Measurements from ENCODE around the gene CHERP.

DNA sequence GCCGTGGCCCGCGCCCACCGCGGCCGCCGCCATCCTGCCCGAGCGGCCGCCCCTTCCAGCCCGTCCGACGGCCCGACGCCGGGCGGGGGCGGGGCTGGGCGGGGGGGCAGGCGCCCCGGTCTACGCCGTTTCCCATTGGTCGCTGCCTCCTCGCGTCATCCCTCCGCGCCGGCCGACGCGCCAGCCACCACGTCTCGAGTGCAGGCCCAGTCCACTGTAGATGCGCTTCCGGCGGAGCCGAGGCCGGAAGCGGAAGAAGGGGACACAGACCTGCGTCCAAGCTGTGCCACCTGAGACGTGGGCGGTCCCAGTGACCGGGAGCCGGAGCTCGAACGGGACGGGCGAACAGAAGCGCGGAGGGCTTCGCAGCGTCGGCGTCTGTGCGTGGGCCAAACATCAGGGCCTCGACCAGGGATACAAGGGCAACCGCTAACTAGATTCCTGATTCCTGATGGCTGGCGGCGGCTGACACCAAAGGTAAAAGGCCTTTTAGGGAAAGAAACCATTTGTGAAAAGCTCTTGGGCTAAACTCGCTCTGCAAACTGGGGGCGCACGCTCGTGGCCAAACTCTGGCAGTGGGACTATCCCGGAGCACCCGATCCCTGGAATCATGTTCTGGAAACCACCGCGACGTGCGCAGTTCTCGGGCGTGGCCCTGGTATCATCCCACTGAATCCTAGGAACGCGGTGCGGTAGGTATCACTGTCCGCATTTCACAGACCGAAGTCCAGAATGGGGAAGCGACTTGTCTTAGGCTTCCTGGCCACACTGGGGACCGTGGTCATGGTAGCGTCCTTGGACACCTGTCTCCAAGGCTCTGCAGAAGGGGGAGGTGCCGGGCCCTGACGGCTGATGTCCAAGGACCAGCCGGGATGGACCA, 30.3 kb upstream of the CHERP start, which contains the start of gene SLC35E1:
- TF ChIP-seq POLR2A (IDR thresholded peaks at IDR 0.05): peak in 1 of 2 donors; percentile 87
- TF ChIP-seq, protein P1, sequence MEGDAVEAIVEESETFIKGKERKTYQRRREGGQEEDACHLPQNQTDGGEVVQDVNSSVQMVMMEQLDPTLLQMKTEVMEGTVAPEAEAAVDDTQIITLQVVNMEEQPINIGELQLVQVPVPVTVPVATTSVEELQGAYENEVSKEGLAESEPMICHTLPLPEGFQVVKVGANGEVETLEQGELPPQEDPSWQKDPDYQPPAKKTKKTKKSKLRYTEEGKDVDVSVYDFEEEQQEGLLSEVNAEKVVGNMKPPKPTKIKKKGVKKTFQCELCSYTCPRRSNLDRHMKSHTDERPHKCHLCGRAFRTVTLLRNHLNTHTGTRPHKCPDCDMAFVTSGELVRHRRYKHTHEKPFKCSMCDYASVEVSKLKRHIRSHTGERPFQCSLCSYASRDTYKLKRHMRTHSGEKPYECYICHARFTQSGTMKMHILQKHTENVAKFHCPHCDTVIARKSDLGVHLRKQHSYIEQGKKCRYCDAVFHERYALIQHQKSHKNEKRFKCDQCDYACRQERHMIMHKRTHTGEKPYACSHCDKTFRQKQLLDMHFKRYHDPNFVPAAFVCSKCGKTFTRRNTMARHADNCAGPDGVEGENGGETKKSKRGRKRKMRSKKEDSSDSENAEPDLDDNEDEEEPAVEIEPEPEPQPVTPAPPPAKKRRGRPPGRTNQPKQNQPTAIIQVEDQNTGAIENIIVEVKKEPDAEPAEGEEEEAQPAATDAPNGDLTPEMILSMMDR (IDR thresholded peaks at IDR 0.05): no peak
